Measurements from ENCODE around the gene CD44.
"Not testable (repeated sequence)": the region's sequence is repeated elsewhere in the genome, so short reads cannot be mapped to it uniquely, and the experiment has no call there.

CD44 gene

DNA sequence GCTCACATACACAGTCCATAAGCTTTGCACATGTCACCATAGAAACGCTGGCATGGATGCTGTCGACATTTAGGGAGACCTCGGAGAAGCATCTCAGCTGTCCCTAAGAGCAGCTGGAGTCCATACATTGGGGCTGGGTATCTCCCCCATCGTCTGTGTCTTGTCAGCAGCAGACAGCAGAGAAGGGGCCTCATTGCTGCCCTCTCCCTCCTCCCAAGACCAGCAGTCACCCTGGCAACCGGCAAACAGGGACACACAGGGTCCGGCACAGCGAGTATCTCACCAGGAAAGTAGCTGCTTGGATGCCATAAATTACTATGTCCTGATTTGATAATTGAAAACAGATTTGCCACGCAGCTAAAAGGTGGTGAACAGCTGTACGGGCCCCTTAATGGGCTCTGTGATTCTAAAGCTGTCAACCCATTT is 84.4 kb downstream of the CD44 start:
- DNase-seq, result no peak

DNA sequence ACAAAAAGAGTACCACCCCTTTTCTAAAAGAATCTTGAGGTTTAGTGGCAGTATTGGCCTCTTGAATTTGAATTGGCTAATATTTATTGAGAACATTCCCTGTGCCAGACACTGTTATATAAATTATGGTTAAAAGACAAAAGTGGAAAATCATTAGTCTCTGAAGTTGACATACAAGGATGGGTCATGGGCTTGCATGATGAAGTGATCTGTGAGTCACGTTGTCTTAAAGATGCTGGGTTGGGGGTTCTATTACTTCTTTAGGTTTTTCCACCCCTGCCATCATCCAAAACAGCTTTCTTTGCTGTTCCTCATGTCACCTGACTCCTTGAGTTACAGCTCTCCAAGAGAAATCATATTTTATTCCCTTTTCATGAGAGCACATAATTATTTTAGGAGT is 85.0 kb downstream of the CD44 start:
- no peak for DNase-seq

DNA sequence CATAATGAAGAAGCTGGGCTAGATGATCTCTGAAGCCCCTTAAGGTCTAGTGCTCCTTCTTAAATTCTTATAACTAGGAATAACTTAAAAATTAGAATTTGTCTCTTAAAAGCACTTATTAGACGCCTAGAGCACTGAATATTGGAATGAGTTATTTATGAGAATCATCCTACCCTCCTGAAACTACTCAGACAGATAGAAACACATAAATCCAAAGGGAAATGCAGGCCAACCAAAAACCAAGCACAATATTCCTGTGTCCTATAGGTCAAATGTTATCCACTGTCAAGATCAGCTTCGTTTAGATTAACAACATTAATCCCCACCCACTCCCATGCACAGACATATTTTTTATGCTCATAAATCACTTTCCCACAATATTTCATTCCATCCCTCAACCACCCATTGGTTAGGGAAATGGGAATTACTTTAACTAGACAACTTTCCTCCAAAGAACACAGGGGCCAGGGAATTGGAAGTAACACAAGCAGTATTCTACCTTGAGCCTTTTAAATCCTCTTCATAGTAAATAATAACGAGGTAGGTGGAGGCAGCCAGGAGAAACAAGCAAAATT is 87.1 kb downstream of the CD44 start:
- no peak for DNase-seq

DNA sequence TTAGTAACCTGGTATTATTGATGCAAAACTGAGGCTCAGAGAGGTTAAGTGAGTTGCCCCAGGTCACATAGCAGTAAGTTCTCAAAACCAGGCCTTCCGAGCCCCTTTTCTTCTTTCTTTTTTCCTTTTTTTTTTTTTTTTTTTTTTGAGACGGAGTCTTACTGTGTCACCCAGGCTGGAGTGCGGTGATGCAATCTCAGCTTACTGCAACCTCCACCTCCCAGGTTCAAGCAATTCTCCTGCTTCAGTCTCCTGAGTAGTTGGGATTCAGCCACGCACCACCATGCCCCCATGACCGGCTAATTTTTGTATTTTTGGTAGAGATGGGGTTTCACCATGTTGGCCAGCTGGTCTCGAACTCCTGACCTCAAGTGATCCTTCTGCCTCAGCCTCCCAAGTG is 87.8 kb downstream of the CD44 start:
- not testable (repeated sequence) for DNase-seq

- no peak for DNase-seq
Observed at GRCh38 chr11:35227576-35228327, 88.8 kb downstream of the CD44 start.

GRCh38 chr11:35228328-35228725 is 89.4 kb downstream of the CD44 start:
- no peak for DNase-seq

GRCh38 chr11:35230388-35230787 is 91.4 kb downstream of the CD44 start:
- no peak for DNase-seq

DNA sequence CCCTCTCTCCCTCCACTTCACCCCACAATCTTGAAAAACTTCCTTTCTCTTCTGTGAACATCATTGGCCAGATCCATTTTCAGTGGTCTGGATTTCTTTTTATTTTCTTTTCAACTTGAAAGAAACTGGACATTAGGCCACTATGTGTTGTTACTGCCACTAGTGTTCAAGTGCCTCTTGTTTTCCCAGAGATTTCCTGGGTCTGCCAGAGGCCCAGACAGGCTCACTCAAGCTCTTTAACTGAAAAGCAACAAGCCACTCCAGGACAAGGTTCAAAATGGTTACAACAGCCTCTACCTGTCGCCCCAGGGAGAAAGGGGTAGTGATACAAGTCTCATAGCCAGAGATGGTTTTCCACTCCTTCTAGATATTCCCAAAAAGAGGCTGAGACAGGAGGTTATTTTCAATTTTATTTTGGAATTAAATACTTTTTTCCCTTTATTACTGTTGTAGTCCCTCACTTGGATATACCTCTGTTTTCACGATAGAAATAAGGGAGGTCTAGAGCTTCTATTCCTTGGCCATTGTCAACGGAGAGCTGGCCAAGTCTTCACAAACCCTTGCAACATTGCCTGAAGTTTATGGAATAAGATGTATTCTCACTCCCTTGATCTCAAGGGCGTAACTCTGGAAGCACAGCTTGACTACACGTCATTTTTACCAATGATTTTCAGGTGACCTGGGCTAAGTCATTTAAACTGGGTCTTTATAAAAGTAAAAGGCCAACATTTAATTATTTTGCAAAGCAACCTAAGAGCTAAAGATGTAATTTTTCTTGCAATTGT is 92.3 kb downstream of the CD44 start:
- DNase-seq, result no peak

- DNase-seq, result no peak
Observed at GRCh38 chr11:35232891-35233330, 93.9 kb downstream of the CD44 start.

DNA sequence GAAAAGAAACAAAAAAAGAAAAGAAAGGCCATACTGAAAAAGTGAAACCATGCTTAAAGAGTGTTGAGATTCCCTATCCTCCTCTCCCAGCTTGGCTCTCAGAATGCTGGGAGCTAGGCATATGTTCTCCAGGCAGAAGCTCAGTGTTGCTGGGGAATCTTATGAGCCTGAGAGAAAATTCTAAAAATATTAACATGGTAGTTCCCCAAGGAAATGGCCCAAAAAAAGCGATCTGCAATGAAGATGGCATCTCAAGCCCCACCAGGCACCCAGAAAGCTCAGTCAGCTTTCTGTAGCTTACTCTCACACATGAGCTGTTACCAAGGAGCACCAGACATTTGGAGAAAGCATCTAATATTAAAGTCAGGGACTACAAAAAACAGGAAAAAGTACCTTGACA is 94.5 kb downstream of the CD44 start:
- DNase-seq, result no peak

- DNase-seq, result no peak
Observed at GRCh38 chr11:35234460-35235156, 95.6 kb downstream of the CD44 start.

DNA sequence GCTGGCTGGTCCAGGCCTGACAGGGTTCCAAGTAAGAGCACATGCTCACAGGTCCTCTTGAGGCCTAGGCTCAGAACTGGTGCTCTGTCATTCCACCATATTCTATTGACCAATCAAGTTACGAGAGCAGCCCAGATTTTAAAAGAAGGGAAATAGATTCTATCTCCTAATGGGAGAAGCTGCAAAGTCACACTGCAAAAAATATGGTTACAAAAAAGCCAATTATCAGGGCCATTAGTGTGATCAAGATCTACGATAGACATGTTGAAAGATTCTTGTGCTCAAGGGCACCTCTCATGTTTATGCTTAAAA is 96.1 kb downstream of the CD44 start:
- no peak for DNase-seq

GRCh38 chr11:35235498-35235897 is 96.5 kb downstream of the CD44 start:
- DNase-seq, result no peak

DNA sequence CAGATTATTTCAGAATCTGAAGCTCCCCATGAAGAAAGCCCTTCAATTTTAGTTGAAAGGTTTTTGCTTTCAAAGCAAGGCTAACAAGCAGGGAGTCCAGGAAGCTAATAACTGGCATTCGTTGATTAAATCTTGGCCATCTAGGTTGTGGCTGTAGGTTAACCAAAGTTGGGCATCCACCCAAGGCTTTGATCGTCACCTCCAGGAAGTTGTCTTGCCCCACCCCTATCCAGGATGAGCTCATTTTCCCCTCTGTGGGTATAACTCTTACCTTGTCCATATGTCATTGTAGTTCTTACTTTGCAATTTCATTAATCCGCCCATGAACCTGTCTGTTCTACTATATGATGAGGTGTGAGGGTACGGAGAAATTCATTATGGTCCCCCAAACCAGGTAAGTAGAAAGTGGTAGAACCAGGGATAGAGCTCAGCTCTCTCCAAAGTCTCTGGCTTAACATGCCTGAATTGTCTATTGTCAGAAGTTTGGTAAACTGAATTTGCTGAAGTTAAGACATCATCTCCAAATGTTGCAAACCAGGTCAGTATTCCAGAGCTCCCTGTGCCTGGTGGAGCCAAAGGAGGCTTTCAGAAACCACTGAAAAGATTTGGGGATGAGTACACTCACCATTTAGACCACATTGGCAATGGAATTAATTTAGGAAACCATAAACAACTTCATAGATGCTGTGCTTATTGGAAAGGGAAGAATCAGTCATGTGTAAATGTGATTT is 97.1 kb downstream of the CD44 start:
- no peak for DNase-seq

DNA sequence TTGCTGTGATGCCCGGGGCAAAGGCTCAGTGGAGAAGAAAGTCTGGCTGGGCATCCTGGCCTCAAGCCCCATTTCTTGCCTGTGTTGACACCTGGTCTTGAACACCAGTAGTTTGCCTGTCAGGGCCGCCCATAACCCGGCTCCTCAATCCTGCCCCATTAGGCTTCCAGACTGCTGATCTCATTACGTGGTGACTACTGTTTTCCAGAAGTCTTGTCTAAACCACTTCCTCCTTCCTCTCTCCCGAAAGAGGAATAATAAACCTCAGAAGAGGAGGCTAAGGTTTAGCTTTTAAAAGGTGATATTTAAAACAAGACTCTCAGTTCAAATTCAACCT is 97.7 kb downstream of the CD44 start:
- DNase-seq, result no peak

GRCh38 chr11:35237351-35237750 is 98.4 kb downstream of the CD44 start:
- DNase-seq, result no peak

- DNase-seq, result peak; percentile 43
Observed at GRCh38 chr11:35237860-35238715, 99.1 kb downstream of the CD44 start.

GRCh38 chr11:35238882-35239281 is 99.9 kb downstream of the CD44 start:
- DNase-seq, result no peak

- DNase-seq, result no peak
Observed at GRCh38 chr11:35239471-35240075, 100.6 kb downstream of the CD44 start.

DNA sequence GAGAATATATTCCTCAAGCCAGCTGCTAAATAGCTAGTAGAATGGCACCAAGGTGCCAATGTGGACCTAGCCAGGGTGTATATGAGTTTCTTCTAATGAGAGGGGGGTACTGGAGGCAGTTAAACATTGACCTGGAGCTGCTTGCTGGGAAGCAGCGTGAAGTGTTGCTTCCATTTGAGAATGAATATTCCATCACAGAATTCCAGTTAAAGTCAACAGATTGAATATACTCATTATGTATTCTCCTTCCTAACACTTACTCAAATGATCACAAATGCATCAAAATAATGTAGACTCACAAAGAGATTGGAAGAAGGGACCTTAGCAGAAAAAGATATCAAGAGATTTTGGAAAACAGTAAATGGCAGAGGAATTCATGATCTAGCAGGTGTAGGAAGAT is 102.1 kb downstream of the CD44 start:
- DNase-seq, result no peak

DNA sequence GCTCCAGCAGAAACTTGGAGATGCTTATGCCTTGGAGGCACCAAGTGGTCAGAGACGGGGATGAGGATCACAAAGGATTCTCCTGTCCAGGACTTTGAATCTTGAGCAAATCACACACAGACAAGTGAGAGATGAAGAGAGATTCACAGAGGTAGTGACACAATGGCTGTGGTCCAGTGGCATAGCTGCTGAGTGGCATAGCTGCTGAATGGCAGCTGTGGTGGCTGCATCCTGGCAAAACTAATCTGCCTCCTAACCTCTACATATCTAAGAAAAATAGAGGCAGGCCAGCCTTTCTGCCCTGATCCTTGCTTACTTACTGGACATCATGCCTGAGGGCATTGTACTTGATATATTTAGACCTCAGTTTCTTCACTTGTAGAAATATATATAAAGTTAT is 102.6 kb downstream of the CD44 start:
- DNase-seq, result no peak

Measured in NCI-H1694 (cell line).